Activated T-helper 1 cell treated with Interleukin-2 at 50 U/mL for 16 hours (primary cell): ENCODE results near the gene DCDC1.
"Not testable (repeated sequence)": the region's sequence is repeated elsewhere in the genome, so short reads cannot be mapped to it uniquely, and the experiment has no call there.

ENCODE experiments used
- DNase-seq: peaks from one replicate; pipeline ENCODE4 v3.0.0-alpha.2; 2020; ENCODE audit warnings: low read depth

The DCDC1 gene

DNA sequence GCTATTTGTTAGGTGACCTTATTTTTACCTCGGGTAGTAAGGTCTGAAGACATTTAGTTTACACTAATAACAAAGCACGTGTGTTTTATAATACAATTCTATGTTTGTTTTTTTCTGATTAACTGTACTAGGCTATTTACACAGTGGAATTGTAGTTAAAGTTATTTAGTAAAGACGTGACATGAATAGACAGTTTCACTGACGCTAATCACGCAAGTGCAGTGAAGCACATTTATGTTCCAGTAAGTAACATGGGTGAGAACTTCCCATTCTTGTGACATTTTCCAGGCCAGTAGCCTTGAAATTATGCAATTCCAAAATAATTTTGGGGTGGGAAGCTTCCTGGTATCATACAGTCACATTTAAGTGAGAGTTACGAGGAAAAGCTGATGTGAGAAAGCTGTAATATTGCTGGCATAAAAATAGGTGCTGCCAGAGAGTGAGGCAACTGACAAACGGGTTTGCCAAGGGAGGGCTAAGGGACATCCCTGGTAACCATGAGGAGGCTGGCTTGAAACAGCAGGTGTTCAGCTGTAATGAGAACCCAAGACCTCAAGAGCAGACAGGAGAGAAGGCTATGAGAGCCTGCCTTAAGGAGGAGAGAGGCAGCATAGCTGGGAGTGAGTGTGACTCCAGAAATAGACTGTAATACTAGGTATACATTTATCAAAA lies 378.8 kb downstream of the DCDC1 start:
- no peak for DNase-seq

DNA sequence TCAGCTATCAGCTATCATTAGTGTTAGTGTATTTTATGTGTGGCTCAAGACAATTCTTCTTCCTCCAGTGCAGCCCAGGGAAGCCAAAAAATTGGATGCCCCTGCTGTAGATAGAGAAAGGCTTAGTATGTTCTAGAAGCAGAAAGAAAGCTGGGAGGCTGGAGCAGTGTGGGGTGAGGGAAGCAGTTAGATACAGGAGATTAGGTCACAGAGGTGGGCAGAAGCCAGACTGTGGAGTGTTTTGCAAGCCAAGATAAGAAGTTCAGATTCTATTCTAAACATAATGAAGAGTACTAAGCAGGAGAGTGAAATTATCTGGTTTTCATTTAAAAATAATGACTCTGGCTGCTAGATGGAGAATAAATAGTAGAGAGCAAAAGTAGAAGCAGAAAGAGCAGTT lies 381.7 kb downstream of the DCDC1 start:
- no peak for DNase-seq

DNA sequence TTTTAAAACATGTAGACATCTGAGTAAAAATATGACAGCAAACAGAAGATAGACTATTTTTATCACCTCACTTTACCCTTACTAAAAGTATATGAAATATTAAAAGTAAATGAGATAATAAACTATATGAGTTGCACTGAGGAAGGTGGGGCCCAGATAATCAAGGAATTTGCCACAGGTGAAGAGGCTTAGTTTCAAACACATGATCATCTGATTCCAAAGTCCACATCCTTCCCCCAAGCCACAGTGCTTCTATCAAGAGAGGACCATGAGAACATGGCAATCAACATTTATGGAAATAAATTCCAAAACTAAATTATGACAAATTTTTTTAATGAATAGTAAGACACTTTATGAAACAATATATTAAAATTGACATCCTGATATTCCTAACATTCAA lies 384.0 kb downstream of the DCDC1 start:
- DNase-seq, result no peak

DNA sequence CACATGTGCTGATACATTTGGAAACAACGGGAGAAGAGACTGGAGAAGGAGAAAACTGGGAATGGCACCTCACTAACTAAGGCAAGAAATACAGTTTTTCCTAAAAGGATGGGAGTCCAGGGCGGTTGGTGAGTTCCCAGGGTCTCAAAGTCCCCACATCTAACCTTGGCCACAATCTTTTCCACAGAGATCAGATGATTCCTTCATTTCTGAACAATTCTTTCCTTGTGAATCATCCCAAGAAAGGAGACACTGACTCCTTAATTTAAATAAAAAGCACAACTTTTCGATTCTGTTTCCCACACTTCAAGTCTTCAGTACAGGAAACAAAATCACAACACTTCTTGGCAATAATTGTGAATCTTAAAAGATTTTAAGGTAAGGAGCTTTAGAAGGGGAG lies 384.7 kb downstream of the DCDC1 start:
- no peak for DNase-seq

DNA sequence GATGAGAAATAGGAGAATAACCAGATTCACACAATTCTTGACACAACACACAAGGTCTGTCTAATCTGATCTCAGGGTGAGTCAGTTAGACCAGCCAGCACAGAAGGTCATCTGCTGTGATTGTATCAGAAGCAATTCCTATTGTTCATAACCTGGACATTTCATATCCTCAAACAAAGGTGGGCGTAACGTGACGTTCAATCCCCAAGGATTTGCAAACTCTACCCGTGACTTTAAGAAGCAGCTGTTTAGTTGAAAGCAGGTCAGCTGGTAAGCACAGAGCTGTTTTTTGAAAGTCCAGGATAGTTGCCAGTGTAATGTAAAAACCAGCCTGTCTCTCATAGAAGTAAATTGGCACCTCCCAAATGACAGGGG lies 385.1 kb downstream of the DCDC1 start:
- no peak for DNase-seq

DNA sequence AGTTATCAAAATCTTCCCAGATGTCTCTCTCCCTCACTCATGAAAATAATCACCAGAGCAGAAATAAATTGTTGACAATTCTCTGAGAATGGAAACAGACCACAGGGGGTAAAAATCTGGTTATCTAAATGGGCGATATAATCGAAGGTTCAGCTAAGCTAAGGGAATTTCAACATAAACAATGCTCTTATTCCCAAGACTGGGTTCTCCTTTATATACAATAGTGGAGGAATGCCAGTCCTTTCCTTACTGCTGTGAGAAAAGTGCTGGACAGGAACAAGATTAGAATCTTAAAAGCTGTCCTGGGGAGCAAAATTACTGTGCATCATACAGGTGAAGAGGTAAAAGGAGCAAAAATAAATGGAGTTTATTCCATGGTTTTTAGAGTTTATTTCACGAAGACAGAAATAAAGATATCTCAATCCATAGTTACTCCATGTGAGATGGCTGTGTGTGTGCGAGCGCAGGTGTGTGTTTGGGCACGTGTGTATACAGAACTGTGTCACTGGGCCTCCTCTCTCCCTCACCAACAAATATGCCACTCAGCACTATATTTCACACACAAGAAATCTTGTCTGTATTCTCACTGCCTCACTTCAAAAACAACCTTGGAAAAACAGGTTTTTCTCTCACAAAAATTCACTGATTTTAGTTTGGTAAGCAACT lies 385.6 kb downstream of the DCDC1 start:
- DNase-seq, result no peak

DNA sequence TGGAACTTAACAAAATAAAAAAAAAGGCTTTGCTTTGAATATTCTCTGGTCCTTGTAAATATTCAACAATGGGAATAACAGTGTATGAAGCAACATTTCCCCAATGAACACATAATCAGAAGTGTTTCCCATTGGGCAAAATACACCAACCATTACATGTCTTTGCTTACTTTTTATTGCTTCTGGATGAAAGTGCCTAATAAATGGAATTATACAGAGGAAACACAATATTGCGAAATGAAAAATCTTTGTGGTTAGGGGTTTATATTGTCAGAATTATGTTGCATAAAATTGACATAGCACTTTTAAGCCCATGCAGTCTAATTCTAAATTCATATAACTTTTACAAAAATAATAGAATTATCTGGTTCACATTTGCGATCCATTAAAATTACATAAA lies 386.4 kb downstream of the DCDC1 start:
- no peak for DNase-seq

DNA sequence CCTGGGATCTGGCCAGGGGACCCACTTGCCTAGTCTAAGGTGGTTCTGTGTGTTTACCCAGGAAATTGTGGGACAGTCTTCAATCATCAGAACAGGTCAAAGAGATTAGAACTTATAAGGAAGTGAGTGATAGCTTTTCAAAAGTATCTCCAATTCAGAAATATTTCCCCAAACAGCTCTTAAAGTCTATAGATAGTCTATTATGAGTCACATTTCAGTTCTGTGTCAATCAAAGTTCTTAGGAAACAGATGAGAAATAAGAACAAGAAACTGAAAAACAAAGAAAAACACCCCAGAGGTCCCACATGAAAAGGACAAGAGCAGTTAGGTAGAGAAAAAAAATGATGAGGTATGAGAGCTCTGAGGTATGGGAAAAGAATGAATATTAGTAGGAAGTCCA lies 402.0 kb downstream of the DCDC1 start:
- DNase-seq, result no peak

DNA sequence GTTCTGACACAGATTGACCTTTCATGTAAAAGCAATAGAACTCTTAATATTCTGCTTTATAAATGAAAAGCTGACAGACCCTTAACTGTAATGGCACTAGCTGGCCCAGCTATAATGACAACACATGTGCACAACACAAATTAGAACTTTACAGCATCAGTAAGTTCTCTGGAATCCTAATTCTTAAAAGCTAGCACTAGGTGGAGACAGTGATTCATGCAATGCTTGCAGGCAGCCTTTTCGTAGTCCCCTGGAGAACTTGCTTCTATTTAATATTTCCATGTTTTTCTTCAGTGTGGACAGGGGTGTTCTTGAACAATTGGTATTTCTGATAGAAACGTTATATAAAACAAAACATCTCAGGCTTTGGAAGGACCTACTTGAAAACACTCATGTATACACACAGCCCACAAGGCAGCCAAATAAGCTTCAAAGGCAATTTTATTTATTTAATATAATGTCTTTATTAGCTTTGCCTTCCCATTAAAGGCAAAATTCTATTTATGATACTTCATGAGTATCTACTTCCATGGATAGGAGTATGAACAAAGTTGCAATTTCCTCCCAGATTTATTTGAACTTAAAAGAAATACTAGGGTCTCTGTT lies 409.0 kb downstream of the DCDC1 start:
- no peak for DNase-seq

DNA sequence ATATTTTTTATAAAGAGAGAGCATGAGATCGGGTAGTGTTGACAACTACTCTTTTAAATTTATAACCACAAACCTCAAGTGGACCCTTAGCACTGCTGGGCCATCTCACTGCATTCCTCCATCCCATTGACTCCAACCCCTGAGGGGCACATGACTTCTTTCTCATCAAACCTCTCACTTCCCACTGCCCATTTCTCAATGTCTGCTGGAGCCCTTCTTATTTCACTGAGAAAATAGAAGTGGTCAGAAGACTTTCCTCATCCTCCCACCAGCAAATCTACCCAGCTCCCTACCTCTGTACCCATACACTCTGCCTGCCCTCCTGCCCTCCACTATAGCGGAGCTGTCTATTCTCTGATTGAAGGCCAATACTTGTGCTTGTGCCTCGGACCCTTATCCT lies 412.8 kb downstream of the DCDC1 start:
- DNase-seq, result no peak

DNA sequence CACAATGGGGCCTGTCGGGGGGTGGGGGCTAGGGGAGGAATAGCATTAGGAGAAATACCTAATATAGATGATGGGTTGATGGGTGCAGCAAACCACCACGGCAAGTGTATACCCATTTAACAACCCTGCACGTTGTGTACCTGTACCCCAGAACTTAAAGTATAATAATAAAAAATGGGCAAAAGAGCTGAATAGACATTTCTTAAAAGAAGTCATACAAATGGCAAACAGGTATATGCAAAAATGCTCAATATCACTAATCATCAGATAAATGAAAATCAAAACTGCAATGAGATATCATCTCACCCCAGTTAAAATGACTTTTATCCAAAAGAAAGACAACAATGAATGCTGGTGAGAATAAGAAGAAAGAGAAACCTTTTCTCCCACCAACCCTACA lies 419.7 kb downstream of the DCDC1 start:
- no peak for DNase-seq

DNA sequence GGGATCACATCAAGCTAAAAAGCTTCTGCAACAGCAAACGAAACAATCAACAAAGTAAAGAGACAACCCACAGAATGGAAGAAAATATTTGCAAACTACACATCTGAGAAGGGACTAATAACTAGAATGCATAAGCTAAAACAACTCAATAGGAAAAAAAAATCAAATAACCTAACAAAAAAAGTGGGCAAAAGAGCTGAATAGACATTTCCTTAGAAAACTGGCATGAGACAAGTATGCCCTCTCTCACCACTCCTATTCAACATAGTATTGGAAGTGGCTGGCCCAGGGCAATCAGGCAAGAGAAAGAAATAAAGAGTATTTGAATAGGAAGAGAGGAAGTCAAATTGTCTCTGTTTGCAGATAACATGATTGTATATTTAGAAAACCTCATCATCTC lies 421.8 kb downstream of the DCDC1 start:
- not testable (repeated sequence) for DNase-seq

DNA sequence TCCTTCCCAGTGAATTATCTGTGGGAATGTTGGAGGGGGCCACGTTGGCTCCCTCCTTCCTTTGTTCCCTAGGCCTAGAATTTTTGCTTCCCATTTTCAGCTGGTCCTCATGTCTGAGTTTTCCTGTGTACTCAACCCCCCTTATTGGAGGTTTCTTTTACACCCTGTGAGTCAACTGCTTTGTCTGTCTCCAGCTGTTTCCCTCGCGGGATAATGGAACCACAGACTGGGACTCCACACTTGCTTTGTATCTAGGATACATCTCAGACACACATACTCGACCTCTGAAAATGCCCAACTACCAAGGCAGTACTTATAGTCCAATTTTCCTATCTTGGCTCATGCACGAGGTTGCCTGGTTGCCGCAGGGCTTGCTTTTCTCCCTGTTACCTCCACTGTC lies 430.7 kb downstream of the DCDC1 start:
- DNase-seq, result no peak

DNA sequence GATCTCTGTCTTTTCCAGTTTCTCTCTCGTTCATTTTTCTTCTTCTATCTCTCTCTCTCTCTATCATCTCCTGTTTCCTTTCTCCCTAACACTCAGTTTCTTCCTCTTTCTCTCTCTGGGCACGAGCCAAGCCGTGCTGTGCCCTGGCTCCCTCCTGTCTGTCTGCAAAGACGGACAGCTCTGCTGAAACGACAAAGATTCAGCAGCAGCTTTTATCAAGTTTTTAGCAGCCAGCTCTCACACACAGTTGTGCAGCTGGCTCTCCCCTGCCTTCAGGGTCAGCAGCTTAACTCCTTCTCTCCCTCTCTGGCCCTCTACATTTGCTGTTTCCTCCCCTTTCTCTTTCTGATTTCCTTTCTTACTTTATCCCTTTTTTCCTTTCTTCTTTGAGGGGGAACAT lies 431.4 kb downstream of the DCDC1 start:
- no peak for DNase-seq

DNA sequence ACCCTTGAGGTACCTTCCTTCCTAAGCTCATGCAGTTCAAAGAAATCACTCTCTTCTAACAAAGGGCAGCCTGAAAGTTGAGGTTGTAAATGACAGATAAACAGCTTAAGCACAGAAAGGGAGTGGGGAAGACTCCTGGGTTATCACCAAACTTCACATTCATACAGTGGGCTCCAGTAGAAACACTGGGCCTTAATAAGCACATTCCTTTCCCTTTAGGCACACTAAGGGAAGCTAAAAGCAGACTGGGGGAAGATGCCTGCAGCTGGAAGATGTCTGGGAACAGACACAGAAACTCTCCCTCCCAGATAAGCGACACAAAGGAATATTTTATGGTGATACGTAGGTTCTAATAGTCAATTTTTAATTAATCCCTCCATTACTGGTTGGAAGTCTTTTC lies 433.0 kb downstream of the DCDC1 start:
- DNase-seq, result no peak

DNA sequence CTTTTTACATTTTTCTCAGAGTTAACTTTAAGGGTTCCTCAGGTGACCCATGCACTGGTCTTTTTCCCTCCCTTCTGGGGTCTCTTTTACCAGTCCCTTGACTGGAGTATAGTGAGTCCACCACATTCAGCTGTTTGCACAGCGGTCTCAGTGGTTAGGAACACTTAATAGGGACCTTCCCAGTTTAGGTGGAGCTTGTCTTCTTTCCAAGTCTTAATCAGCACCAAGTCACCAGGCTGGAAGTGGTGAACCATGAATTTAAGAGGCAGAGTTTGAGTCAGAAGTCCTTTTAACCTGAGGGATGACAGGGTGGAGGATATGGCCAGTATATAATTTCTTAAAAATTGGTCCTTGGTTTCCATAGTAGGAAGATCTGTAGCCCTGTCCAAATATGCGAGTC lies 433.7 kb downstream of the DCDC1 start:
- DNase-seq, result no peak

DNA sequence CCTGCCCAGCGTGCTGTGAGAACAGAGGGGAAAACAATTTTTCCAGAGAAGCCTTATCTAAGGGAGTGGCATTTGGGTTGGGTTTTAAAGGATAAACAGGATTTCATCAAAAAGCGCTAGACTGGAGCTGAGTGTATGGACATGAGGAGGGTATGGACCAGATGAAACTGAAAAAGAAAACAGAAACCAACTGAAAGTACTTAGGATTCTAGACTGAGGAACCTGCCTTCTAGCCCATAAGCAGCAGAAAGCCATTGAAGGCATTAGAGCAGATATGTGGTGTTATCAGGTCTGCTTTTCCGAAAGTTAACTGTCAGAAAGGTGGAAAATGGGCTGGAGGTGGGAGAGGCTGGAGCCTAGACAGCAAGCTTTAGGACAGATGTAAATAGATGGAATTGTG lies 443.4 kb downstream of the DCDC1 start:
- DNase-seq, result no peak

DNA sequence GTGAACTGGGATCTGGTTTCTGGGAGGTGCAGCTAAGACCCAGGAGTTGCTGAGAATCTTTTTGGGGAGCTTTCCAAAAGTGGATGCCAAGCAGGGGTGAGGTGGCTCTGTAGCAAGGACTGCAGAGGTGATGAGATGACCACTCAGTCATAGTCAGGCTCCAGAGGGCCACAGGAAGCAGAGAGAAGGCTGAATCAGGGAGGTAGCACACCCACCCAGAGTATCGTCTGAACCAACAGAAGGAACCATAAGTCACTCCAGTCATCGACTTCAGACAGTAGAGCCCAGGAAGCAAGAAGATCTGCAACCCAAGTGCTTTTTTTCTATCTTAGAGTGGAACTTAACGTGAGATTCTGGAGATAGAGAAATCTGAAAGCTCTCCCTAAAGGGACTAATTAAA lies 447.7 kb downstream of the DCDC1 start:
- DNase-seq, result no peak

DNA sequence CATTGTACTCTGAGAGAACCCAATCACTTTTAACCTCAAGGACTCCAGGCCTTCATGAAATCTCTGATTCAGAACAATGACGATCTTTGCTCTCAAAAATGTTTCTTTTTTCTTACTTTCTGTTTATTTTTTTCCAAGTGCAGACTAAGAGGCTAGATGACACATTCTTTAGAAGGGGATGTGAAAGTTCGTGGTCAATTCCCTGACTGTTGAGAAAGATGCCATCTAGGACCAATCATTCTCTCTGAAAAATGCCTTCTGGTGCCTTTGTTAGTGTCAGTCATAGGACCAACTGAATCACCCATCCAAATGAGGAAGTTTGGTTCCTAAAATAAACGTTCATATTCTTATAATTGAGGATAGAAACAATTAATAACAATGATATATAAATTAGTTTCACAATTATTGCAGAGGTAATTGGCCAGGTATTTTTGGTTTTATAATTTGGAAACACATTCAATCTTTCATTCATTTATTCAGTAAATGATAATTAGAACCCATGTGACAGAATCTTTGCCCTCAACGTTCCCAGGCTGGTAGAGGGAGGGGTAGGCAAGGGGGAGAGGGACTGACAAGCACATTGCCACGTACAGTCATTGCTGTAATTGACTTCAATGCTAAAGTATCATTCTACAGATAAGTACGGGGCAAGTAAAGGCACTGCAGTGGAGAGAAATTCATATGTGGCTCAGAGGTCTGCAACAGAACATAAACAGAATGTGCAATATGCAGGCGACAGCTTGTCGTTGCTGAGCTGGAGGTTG lies 450.0 kb downstream of the DCDC1 start:
- no peak for DNase-seq

DNA sequence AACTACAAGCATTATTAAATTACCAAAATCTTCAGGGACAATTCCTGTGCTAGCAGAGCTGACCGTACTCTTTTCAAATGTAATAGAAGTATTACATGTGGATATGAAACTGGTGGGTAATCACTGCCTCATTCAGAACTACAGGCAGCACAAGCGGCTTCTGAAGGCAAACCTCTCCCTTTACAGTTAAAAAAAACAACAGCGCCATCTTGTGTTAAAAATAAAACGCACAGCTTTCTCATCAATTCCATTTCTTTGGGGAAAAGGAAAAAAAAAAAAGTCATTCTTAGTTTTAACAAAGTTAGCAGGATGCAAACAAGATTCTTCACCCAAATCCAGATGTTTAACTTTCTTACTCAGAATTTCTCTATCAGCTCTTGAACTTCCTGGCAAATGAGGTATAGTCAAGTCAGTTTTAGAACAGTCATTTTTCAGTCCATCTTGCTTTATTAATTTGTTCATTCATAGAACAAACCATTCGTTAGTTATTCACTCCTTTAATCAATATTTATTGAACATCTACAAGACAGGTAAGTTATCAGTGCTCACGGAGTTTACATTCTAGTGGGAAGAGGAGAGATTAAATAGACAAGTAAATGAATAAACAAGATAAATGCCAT lies 451.6 kb downstream of the DCDC1 start:
- DNase-seq, result no peak

DNA sequence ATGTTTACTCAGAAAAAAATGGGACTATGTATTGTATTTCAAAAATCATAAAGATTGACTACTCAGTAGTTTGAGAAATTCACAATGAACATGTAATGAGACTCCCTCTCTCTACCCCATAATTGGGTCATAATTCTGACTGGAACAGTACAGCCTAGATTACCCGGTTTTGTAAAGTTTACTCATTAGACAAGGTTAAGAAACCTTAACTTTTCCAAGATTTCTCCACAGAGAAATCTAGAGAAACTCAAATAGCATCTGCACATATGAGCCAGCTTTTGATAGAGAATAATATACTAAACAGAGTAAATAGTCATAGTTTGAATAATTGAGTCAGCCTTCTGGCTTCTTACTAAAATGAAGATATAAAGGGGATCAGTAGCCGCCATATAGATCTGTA lies 452.3 kb downstream of the DCDC1 start:
- DNase-seq, result no peak

DNA sequence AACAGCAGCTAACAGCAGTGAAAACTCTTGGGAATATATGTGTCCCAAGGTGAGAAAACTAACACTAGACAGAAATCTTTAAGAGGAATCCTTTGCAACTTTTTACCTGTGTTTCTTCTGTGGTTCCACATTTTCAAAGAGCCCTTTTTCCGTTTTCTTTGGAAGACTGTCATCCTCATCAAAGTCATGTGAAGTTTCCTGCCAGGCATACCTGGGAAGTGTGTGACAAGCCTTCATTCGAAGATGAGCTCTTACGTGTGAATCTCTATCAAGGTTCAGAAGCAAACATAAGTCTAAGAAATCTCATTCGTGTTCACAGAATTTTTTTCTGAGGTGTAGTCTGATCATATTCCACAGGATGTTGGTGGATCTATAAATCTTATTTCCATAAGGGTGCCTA lies 452.8 kb downstream of the DCDC1 start:
- no peak for DNase-seq
